ENCODE measurements around the gene RAMACL.
A peak's percentile ranks its signal among the peaks of the same experiment; 100 is the strongest.
"Not testable (repeated sequence)": the region's sequence is repeated elsewhere in the genome, so short reads cannot be mapped to it uniquely, and the experiment has no call there.

Gene RAMACL

GRCh38 chr6:166556863-166557322 lies 29.6 kb downstream of the RAMACL start:
- DNase-seq (ENCODE audit: low read depth in 2 of 2), result no peak

DNA sequence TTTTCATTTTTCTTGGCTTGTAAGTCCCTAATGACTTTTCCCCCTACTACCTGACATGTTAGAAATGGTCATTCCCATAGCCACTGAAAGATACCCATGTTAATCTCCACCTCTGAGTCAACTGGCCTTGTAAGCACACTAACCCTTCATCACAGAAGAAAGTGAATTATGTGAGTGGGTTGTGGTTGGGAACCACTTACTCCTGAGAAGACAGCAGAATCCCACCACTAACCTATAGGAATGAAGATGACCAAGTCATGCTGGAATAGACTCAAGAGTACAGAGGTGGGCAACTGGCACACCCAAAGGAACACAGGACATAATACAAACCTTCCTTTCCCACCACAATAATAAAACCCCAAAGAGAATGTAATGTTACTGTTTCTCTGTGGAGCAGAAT lies 30.1 kb downstream of the RAMACL start:
- no peak for DNase-seq (ENCODE audit: low read depth in 2 of 2)

GRCh38 chr6:166555086-166555485 lies 31.4 kb downstream of the RAMACL start:
- DNase-seq (ENCODE audit: low read depth in 2 of 2), result no peak

DNA sequence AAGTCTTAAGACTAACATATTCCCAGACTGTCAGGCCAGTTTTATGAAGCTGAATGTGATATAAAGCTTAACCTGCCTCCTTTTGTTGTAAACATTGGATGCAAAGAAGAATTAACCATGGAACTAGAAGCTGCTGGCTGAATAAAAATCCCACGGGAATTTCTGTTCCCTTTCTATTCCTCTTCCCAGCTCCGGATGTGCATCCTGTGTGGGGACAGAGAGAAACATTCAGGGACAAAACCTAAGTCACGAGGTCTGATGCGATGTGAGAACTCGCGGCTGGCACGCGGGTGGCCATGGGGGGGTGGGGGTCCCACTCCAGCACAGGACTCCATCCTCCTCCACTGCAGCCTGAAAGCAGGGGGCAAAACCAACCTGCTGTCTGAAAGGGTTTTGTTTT lies 32.2 kb downstream of the RAMACL start:
- DNase-seq (ENCODE audit: low read depth in 2 of 2), result no peak

DNA sequence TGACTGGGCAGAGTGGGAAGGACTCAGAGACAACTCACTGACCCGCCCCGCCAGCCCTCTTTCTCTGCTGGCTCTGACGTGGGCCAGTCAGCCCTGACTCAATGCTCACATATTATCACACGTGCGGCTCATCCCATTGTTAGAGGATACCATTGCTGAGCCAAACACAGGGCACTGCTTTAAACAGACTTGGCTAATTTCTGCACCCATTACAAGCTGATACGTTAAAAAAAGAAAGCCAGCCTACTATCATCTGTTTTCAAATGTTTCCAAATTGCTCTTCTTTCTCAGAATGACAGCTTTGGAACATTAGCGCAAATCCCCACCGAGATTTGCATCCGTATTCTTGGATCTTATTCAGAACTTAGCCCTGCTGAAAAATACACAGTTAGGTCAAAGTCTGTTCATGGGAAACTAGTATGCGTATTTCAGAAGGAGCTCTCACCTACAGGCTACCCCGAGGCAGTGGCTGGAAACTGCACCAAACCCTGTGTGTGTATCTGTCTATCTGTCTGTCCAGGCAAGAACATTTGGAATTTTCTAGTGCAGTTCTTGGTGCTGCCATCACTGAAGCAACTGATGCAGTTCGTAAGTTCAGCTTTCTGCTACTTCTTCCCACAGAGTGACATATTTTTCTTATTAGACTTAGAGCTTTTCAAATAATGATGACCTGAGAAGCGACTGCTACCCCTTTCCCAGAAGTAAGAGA lies 32.8 kb downstream of the RAMACL start:
- DNase-seq (ENCODE audit: low read depth in 2 of 2), result no peak

GRCh38 chr6:166552600-166552999 lies 33.9 kb downstream of the RAMACL start:
- DNase-seq (ENCODE audit: low read depth in 2 of 2), result no peak

GRCh38 chr6:166551754-166552495 lies 34.6 kb downstream of the RAMACL start:
- DNase-seq (ENCODE audit: low read depth in 2 of 2), result no peak

DNA sequence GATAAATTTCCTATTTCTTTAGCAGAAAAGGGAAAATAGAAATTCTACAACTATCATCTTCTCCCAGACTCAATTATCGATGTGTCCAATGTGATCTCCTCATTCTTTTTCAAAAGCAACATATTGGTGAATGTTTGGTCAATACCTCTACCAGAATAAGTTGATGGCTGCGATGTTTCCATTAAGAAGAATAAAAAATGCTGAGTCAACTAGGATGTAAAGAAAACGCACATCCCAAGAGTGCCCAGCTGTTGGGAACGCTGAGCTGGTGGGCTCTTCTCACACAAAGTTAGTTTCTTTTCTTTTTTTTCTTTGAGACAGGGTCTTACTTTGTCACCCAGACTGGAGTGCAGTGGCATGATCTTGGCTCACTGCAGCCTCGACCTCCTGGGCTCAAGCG lies 39.8 kb downstream of the RAMACL start:
- no peak for DNase-seq (ENCODE audit: low read depth in 2 of 2)

DNA sequence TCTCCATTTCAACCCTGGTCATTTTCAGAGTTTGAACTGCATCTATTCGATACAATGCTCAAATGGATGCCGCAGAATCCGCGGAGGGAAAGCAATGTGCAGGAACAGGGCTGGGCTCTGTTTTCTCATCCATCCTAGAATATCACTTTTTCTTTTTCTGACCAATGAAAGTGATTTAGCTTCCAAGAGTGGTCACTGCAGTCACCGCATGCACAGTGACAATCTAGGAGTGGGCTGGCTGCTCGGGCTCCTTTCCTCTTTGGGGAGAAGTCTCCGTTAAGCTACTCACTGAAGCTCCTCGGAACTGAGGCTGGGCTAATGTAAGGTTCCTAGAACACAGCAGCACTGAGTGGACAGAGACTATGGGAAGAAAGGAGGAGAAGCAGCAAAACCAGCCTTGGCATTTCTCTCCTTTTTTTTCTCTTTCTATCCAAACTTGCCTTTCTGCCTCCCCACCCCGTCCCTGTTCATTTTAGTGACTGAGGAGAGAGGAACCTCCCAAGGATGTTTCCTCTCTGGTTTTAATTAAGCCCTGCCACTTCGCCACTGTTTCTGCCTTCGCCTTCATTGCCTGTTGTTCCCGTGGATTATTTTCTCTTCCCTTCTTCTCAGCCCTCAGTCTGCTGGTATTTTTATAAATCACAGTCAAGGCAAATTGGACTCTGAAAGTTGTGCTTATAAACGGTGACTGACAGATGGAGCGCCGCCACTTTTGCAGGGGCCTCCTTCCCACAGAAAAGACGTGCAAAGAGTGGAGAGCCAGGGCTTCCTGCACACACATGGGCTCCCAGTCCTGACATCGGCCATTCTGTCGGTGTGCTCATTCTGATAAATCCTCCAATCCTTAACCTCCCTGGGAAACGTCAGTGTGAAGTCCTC lies 41.1 kb downstream of the RAMACL start:
- DNase-seq (ENCODE audit: low read depth in 2 of 2), result no peak

GRCh38 chr6:166544296-166544605 lies 42.2 kb downstream of the RAMACL start:
- DNase-seq (ENCODE audit: low read depth in 2 of 2), result no peak

DNA sequence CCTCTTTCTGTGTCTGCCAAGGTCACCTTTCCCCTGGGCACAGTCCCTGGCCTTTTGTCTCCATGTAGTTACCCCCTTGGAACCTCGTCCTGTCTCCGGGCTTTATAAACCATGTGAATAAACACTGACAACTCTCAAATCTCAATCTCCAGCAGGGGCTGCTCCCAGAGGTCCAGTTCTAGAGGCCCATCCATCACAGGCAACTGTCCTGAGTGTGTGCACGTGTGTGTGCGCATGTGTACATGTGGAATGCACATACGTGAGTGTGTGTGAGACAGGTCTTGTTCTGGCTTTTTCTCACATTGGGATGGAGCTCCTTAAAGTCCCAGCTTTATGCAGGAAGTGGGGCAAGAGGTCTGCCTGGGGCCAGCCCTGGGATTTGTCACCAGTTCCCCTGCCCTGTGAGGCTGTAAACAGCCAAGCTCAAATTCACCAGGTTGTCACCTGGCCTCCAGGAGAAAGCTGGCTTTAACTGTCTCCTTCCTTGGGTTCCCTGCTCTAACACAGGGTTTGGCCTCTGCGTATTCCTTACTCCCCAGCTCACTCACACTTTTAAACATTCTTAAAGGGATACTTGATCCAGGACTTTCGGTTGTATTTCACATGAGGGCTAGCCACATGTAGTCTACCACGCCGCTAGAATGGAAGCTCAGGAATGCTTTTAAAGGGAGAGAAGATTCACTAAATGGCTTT lies 42.7 kb downstream of the RAMACL start:
- DNase-seq (ENCODE audit: low read depth in 2 of 2), result no peak

GRCh38 chr6:166542580-166542912 lies 43.9 kb downstream of the RAMACL start:
- DNase-seq (ENCODE audit: low read depth in 2 of 2), result no peak

DNA sequence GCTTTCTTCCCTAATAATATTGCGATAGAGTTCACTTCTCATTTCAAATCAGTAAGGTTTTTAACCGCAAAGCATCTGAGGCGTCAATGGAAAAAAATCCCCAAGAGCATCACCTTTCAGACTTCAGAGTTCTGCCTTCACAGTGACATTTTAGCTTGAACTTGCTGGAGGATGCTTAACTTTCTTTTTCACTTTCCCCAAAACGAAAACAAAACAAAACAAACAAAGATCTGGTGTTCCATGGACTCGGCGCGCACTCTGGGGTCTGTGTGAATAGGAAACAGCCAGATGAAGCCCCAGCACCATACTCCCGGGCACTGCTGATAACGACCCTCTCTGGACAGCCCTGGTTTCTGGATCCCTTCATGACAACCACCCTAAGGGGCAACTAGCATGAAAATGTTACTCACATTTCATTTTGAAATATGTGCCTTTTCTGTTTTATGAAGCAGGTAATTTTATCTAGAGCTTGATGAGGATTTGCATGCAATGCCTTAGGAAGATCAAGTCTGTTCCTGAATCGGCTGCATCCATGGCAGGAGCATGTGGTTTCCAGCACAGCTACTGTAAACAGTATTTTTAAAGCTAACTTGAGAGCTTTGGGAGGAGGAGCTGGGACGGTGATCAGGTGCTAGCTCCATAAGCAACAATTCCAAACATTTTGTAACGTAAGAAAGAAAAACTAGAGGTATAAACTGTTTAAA lies 44.5 kb downstream of the RAMACL start:
- DNase-seq (ENCODE audit: low read depth in 2 of 2), result no peak

GRCh38 chr6:166541366-166541765 lies 45.1 kb downstream of the RAMACL start:
- no peak for DNase-seq (ENCODE audit: low read depth in 2 of 2)

- peak; percentile 54 to 63 for DNase-seq (ENCODE audit: low read depth in 2 of 2)
Observed at GRCh38 chr6:166540631-166541331, 45.7 kb downstream of the RAMACL start.

GRCh38 chr6:166539543-166539942 lies 46.9 kb downstream of the RAMACL start:
- no peak for DNase-seq (ENCODE audit: low read depth in 2 of 2)

GRCh38 chr6:166539011-166539385 lies 47.5 kb downstream of the RAMACL start:
- not testable (repeated sequence) for DNase-seq (ENCODE audit: low read depth in 2 of 2)

DNA sequence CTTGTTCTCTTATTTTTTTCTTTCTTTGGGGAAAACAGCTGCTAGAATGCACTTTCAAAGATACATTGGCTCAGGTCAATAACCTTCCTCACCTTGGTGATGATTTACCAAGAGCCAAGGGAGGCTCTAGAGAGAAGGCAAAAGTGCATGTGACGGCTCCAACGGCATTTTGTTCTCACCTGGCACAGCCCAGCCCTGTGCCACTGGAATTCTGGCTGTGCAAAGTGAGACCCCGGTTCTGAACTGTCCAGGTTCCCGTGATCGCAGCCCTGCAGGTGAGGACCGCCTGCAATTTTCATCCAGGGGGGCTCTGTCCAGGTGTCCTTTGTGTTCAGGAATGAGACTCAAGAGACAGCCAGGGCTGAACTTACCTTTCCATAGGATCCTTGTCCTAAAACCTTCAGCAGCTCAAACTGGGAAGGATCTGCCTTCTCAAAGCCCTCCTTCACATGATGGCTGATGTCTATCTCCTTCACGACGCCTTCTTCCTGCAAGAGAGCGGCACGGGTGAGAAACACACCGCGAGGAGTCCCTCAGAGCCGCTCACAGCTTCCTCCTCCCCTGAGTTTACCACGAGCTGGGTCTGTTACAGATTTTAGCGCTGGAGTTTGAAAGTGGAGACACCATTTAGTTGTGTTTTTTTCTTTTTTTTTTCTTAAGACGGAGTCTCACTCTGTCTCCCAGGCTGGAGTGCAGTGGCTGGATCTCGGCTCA lies 48.0 kb downstream of the RAMACL start:
- DNase-seq (ENCODE audit: low read depth in 2 of 2), result no peak

GRCh38 chr6:166534658-166535406 lies 51.6 kb downstream of the RAMACL start:
- no peak for DNase-seq (ENCODE audit: low read depth in 2 of 2)

All from stimulated activated CD8-positive, alpha-beta memory T cell treated with anti-CD3 and anti-CD28 coated beads, Interleukin-7, amount 100 ng/mL, for 4 hours (primary cell).